ENCODE results near the gene ELFN2.

- TF ChIP-seq, protein P1, sequence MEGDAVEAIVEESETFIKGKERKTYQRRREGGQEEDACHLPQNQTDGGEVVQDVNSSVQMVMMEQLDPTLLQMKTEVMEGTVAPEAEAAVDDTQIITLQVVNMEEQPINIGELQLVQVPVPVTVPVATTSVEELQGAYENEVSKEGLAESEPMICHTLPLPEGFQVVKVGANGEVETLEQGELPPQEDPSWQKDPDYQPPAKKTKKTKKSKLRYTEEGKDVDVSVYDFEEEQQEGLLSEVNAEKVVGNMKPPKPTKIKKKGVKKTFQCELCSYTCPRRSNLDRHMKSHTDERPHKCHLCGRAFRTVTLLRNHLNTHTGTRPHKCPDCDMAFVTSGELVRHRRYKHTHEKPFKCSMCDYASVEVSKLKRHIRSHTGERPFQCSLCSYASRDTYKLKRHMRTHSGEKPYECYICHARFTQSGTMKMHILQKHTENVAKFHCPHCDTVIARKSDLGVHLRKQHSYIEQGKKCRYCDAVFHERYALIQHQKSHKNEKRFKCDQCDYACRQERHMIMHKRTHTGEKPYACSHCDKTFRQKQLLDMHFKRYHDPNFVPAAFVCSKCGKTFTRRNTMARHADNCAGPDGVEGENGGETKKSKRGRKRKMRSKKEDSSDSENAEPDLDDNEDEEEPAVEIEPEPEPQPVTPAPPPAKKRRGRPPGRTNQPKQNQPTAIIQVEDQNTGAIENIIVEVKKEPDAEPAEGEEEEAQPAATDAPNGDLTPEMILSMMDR (conservative IDR thresholded peaks at IDR 0.05 in 1 of 2, IDR thresholded peaks at IDR 0.05 in 1 of 2; ENCODE audit: extremely low read depth in 1 of 2, insufficient read depth in 1 of 2, low read depth in 1 of 2, low read length in 2 of 2), result no peak
- TF ChIP-seq EZH2 (IDR thresholded peaks at IDR 0.05; ENCODE audit: borderline replicate concordance, low read length), result no peak
Observed at GRCh38 chr22:37410174-37411055, 16.9 kb downstream of the ELFN2 start.
